ENCODE measurements around the gene TNS3. TPM values are rescaled to one million over a fixed set of nuclear protein-coding genes. Genes with fewer than 3 reads are reported as not detected.
A peak's percentile ranks its signal among the peaks of the same experiment; 100 is the strongest.

Gene TNS3
- total and polyA plus RNA-seq, 7 donors: 17.4 to 43.8 (median 28.8) TPM

DNA sequence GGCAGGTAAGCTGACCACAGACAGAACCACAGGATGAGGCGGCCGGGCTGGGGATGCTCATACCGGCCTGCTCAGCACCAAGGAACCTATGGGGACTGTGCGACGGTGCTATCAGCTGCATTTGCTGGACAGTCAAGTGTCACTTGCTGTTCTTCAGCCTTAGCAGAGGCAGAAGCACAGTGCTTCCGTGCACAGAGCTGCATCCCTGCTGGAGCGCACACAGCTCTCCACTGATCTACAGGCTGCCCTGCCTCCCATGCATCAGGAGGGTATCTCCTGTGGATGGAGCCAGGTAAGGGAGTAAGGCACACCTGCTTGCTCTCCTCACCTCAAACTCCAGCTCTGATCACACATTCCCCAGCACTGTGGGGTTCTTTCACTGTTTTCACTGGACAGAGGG lies 97.5 kb downstream of the TNS3 start:
- H3K4me1 ChIP-seq: peaks cover 0 to 52% (median 43%) of the 10 kb centered on the region in 4 donors
- DNase-seq: no peak

DNA sequence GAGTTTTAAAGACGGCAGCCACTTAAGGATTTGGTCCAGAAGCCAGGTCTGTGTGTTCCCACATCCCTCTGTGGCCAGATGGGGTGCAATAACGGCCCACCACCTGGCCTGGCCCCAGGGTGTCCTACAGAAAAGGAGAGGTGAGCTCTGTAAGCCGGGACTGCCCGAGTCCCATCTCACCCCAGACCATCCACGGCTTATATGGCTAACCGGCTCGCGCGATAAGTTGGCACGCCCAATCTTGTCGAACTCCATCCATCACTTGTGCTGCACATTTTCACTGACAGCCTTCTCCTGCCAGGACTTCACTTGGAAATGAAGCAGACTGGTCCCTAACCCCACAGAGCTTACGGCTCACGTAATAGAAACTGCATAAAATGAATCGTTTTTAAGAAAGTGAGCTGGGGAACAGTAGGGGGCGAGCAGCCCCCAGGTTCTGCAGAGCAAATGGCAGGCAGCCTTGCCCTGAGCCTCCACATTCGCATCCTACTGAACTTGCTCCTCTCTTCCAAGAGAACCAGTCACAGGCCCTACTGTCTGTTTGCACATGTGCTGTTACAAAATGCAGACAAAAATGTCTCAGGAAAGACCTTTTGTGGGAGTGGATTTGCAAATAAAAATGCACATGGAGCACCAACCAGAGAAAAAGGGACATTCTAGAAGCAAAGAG lies 98.2 kb downstream of the TNS3 start:
- H3K27ac ChIP-seq: peak overlapping the region in 1 of 4 donors; percentile 47
- WGBS, 2 donors: 87 to 94% methylated on average over 16 of the region's 16 CpGs
- no peaks in the 10 kb centered on the region for H3K27me3 ChIP-seq
- no peak for TF ChIP-seq EP300 (IDR thresholded peaks at IDR 0.05)
- intact Hi-C loops (cut with DNase I): no loop called here
- H3K36me3 ChIP-seq: no peaks in the 10 kb centered on the region
- peaks cover 0 to 52% (median 43%) of the 10 kb centered on the region in 4 donors for H3K4me1 ChIP-seq
- H3K9me3 ChIP-seq: no peaks in the 10 kb centered on the region
- H3K4me3 ChIP-seq: no peak overlapping the region
- DNase-seq: no peak

More for the DNA sequence above, 97.5 kb downstream of the TNS3 start:
- Histone ChIP-seq H3K9me3 (no peaks in the 10 kb centered on the region), H3K36me3 (no peaks in the 10 kb centered on the region), H3K27me3 (no peaks in the 10 kb centered on the region), H3K4me3 (no peak overlapping the region), H3K27ac (peak overlapping the region in 3 of 4 donors; percentile 23 to 47 (median 38))
- intact Hi-C loops (cut with DNase I): no loop called here
- 91 to 95% methylated on average over 7 of the region's 7 CpGs for WGBS, 2 donors
- TF ChIP-seq EP300 (IDR thresholded peaks at IDR 0.05) (no peak), CTCF (IDR thresholded peaks at IDR 0.05) (no peak), POLR2AphosphoS5 (IDR thresholded peaks at IDR 0.05) (no peak), POLR2A (IDR thresholded peaks at IDR 0.05) (no peak)

- Histone ChIP-seq H3K9me3 (no peaks in the 10 kb centered on the region), H3K4me1 (peaks cover 0 to 62% (median 47%) of the 10 kb centered on the region in 4 donors), H3K27ac (peak overlapping the region; percentile 22 to 72 (median 61)), H3K27me3 (no peaks in the 10 kb centered on the region), H3K4me3 (no peak overlapping the region), H3K36me3 (no peaks in the 10 kb centered on the region)
- DNase-seq: no peak
- intact Hi-C loops (cut with DNase I): no loop called here
- WGBS, 2 donors: 49 to 53% methylated on average over 15 of the region's 15 CpGs
- peak in 3 of 4 donors; percentile 28 to 63 (median 51) for TF ChIP-seq POLR2AphosphoS5 (IDR thresholded peaks at IDR 0.05)
- no peak for TF ChIP-seq CTCF (IDR thresholded peaks at IDR 0.05)
- TF ChIP-seq EP300 (IDR thresholded peaks at IDR 0.05): peak in 1 of 4 donors; percentile 36
Measured at GRCh38 chr7:47482013-47482875, 99.7 kb downstream of the TNS3 start.

- Histone ChIP-seq H3K27ac (peak overlapping the region; percentile 22 to 72 (median 61)), H3K27me3 (no peaks in the 10 kb centered on the region), H3K36me3 (no peaks in the 10 kb centered on the region), H3K4me1 (peaks cover 0 to 65% (median 49%) of the 10 kb centered on the region in 4 donors), H3K4me3 (no peak overlapping the region), H3K9me3 (no peaks in the 10 kb centered on the region)
- DNase-seq: no peak
- no peak for TF ChIP-seq POLR2A (IDR thresholded peaks at IDR 0.05)
- TF ChIP-seq POLR2AphosphoS5 (IDR thresholded peaks at IDR 0.05): no peak
- intact Hi-C loops (cut with DNase I): no loop called here
- 95% methylated on average over 7 of the region's 7 CpGs for WGBS, 2 donors
Measured at GRCh38 chr7:47481541-47482012, 100.3 kb downstream of the TNS3 start.

DNA sequence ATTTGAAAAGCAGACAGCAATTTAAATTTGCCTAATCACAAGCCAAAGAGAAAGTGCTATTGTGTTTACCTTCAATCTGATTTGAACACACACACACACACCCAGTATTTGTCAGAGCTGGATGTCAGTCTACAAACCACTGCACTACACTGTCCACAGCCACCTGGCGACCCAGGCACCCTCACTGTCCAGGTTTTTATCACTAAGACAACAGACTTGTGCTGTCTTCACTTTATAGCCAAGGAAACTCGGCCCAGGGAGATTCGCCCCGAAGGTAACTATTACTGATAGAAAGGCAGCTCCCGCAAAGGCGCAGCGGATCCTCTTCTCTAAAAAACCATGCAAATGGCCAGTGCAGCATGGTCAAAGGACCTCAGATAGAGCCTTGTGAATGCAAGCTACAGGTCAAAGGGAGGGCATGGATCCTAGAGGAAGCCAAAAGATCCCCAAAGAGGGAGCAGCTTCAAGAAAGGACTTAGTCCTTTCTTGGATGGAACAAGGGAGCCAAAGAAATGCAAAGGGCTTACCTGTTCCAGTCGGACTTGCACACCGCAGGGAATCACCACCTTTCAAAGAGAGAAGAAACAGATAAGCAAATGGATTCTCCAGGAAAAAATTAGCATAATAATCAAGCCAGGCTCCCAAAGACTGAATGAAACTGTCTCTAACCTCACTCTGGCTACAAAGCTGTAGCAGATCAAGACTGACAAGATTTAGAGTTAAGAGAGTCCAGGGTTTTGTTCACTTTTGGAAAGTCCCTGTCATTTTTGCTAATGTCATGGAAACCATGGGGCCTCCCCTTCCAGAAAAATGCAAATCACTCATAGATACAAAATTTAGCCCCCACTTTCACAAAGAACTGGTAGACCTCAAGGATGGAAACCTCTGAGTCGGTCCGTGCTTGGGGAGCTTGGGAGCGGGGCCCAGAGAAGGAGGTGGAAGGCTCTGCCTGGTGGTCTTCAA lies 101.1 kb downstream of the TNS3 start:
- H3K27ac ChIP-seq: peak overlapping the region in 1 of 4 donors; percentile 72
- WGBS, 2 donors: 61 to 77% methylated on average over 12 of the region's 12 CpGs
- no peak overlapping the region for H3K4me3 ChIP-seq
- intact Hi-C loops (cut with DNase I): no loop called here
- H3K9me3 ChIP-seq: no peaks in the 10 kb centered on the region
- no peaks in the 10 kb centered on the region for H3K27me3 ChIP-seq
- DNase-seq: no peak
- H3K4me1 ChIP-seq: peaks cover 0 to 66% (median 50%) of the 10 kb centered on the region in 4 donors
- TF ChIP-seq CTCF (IDR thresholded peaks at IDR 0.05): no peak
- no peak for TF ChIP-seq EP300 (IDR thresholded peaks at IDR 0.05)
- TF ChIP-seq POLR2A (IDR thresholded peaks at IDR 0.05): no peak
- TF ChIP-seq POLR2AphosphoS5 (IDR thresholded peaks at IDR 0.05): no peak
- H3K36me3 ChIP-seq: no peaks in the 10 kb centered on the region
